SK-N-SH (cell line): ENCODE measurements around the gene TMEM145. TPM values are rescaled to one million over a fixed set of nuclear protein-coding genes. Genes with fewer than 3 reads are reported as not detected.

Experiments
- CTCF ChIA-PET: fragments of 300-600, 350-600 bp; formaldehyde crosslinking; extraction: SDS; loops from one replicate; lab custom pipeline; 2021; lab: Yijun Ruan, JAX
- POLR2A ChIA-PET: fragments of 350-600 bp; sonication (Branson Sonifier 250); formaldehyde crosslinking; extraction: SDS; loops from one replicate; lab custom pipeline; 2020; ENCODE audit warnings: antibody characterized with exemption, inconsistent platforms; lab: Yijun Ruan, JAX
- DNase-seq: peaks from one replicate; pipeline ENCODE4 v3.0.0; 2012
- H2AFZ ChIP-seq: fragments of 200-600 bp; sonication (generic); 2 replicates; pipeline ENCODE4 v1.8.1; 2016; ENCODE audit warnings: antibody characterized with exemption, mild to moderate bottlenecking, low read depth
- H3F3A ChIP-seq: fragments of 200-600 bp; sonication (generic); replicated peaks from 2 replicates; pipeline ENCODE3; 2016; ENCODE audit warnings: antibody characterized with exemption, mild to moderate bottlenecking; ENCODE audit not compliant: insufficient read depth
- H3K27ac ChIP-seq, 2 experiments: fragments of 200-500 bp in 1 of 2; fragments of 200-600 bp in 1 of 2; sonication (Bioruptor generic) in 1 of 2; sonication (generic), shearing (Covaris generic) in 1 of 2; 2 replicates each; pipeline versions ENCODE4 v1.5.1 to v1.6.1; 2014 to 2016; ENCODE audit warnings: low read depth in 2 of 2, inconsistent platforms in 1 of 2, low read length in 1 of 2, mild to moderate bottlenecking in 1 of 2, mixed read lengths in 1 of 2
- H3K27me3 ChIP-seq: fragments of 200-600 bp; sonication (generic), shearing (Covaris generic); 2 replicates; pipeline ENCODE4 v1.6.1; 2016; ENCODE audit warnings: mixed run types; ENCODE audit not compliant: insufficient read depth
- H3K36me3 ChIP-seq, 2 experiments: fragments of 200-500 bp in 1 of 2; fragments of 200-600 bp in 1 of 2; sonication (Bioruptor generic) in 1 of 2; sonication (generic) in 1 of 2; replicated peaks in 1 of 2; 2 replicates each; pipeline versions ENCODE3 to v1.5.1; 2014 to 2016; ENCODE audit warnings: low read length in 1 of 2, mild to moderate bottlenecking in 1 of 2; ENCODE audit not compliant: insufficient read depth in 2 of 2, control insufficient read depth in 1 of 2
- H3K4me1 ChIP-seq, 2 experiments: fragments of 200-500 bp in 1 of 2; fragments of 200-600 bp in 1 of 2; sonication (Bioruptor generic) in 1 of 2; sonication (generic), shearing (Covaris generic) in 1 of 2; 2 replicates each; pipeline versions ENCODE4 v1.5.1 to v1.6.1; 2014 to 2016; ENCODE audit warnings: low read depth in 1 of 2, low read length in 1 of 2, mixed run types in 1 of 2; ENCODE audit not compliant: insufficient read depth in 2 of 2, control insufficient read depth in 1 of 2
- H3K4me2 ChIP-seq: fragments of 200-600 bp; sonication (generic), shearing (Covaris generic); 2 replicates; pipeline ENCODE4 v1.6.1; 2017; ENCODE audit warnings: mixed run types
- H3K4me3 ChIP-seq, 2 experiments: fragments of 200-500 bp in 1 of 2; fragments of 200-600 bp in 1 of 2; sonication (Bioruptor generic) in 1 of 2; sonication (generic), shearing (Covaris generic) in 1 of 2; 2 replicates each; pipeline versions ENCODE4 v1.5.1 to v1.8.1; 2014 to 2016; ENCODE audit warnings: low read depth in 2 of 2, inconsistent platforms in 1 of 2, low read length in 1 of 2, mild to moderate bottlenecking in 1 of 2, mixed read lengths in 1 of 2, moderate library complexity in 1 of 2
- H3K79me2 ChIP-seq: fragments of 200-600 bp; sonication (generic); 2 replicates; pipeline ENCODE4 v1.8.1; 2017; ENCODE audit warnings: mild to moderate bottlenecking; ENCODE audit not compliant: insufficient read depth
- H3K9ac ChIP-seq: fragments of 200-600 bp; sonication (generic); 2 replicates; pipeline ENCODE4 v1.6.1; 2017; ENCODE audit warnings: mixed run types
- H3K9me2 ChIP-seq: fragments of 200-600 bp; sonication (generic); 2 replicates; pipeline ENCODE4 v1.6.1; 2017; ENCODE audit warnings: mixed run types
- H3K9me3 ChIP-seq: fragments of 200-600 bp; sonication (generic); 2 replicates; pipeline ENCODE4 v1.6.1; 2017; ENCODE audit warnings: mixed run types, mild to moderate bottlenecking, moderate library complexity
- H4K20me1 ChIP-seq: fragments of 200-600 bp; sonication (generic); 2 replicates; pipeline ENCODE4 v1.6.1; 2017; ENCODE audit warnings: mild to moderate bottlenecking, mixed run types; ENCODE audit not compliant: insufficient read depth
- CHD2 ChIP-seq: fragments of 150-350 bp; IDR thresholded peaks from 2 replicates; pipeline ENCODE4 v1.6.1; 2018; ENCODE audit warnings: low read length; ENCODE audit not compliant: partially characterized antibody
- EP300 ChIP-seq, 2 experiments: IDR thresholded peaks; 2 replicates each; pipeline versions ENCODE4 v1.4.0 to v1.6.1; 2012; ENCODE audit warnings: borderline replicate concordance in 1 of 2, low read depth in 1 of 2, low read length in 1 of 2
- FOSL2 ChIP-seq: IDR thresholded peaks from 2 replicates; pipeline ENCODE4 v1.4.0; 2012; ENCODE audit warnings: low read depth, mild to moderate bottlenecking, moderate library complexity, borderline replicate concordance
- GATA2 ChIP-seq: sonication (generic); formaldehyde crosslinking; IDR thresholded peaks from 2 replicates; pipeline ENCODE4 v1.5.0; 2020; ENCODE audit warnings: mild to moderate bottlenecking, missing genetic modification reagents
- MEF2A ChIP-seq: IDR thresholded peaks from 2 replicates; pipeline ENCODE4 v1.4.0; 2012; ENCODE audit warnings: low read depth, borderline replicate concordance
- MXI1 ChIP-seq: IDR thresholded peaks from 2 replicates; pipeline ENCODE4 v1.6.1; 2012; ENCODE audit warnings: mild to moderate bottlenecking, low read depth, low read length, improper control_type of control experiment
- NFIC ChIP-seq: IDR thresholded peaks from 2 replicates; pipeline ENCODE4 v1.4.0; 2012; ENCODE audit warnings: borderline replicate concordance
- NRF1 ChIP-seq: IDR thresholded peaks from 2 replicates; pipeline ENCODE4 v1.6.1; 2012; ENCODE audit warnings: low read depth, mild to moderate bottlenecking, low read length
- POLR2AphosphoS5 ChIP-seq: IDR thresholded peaks from 2 replicates; pipeline ENCODE4 v1.6.1; 2012; ENCODE audit warnings: low read depth, low read length
- RAD21 ChIP-seq: IDR thresholded peaks from 2 replicates; pipeline ENCODE4 v1.6.1; 2012; ENCODE audit warnings: mild to moderate bottlenecking, low read length
- RFX5 ChIP-seq: IDR thresholded peaks from 2 replicates; pipeline ENCODE4 v1.6.1; 2012; ENCODE audit warnings: mild to moderate bottlenecking, improper control_type of control experiment, low read length
- RXRA ChIP-seq: IDR thresholded peaks from 2 replicates; pipeline ENCODE4 v1.4.0; 2012; ENCODE audit warnings: low read depth, mild to moderate bottlenecking, borderline replicate concordance
- WGBS: methylation state at CpG from one replicate; pipeline ENCODE4 v1.1.6; 2017; ENCODE audit warnings: low lambda C conversion rate; 5-methylcytosine and 5-hydroxymethylcytosine counted together
- polyA plus RNA-seq, 3 experiments: library from polyadenylated mRNA; depleted of rRNA; stranded (reverse); fragments of >200 nt; gene quantifications; 2 replicates each; pipeline ENCODE4 v1.2.3, GENCODE V29; 2012
- TF ChIP-seq, protein P1 (sequence below): IDR thresholded peaks from 2 replicates; pipeline ENCODE4 v1.4.0; 2012; ENCODE audit warnings: low read depth, borderline replicate concordance
- TF ChIP-seq, protein P2 (sequence below): IDR thresholded peaks from 2 replicates; pipeline ENCODE4 v1.6.1; 2012; ENCODE audit warnings: mild to moderate bottlenecking, low read depth, low read length, moderate library complexity
- TF ChIP-seq, protein P3 (sequence below): IDR thresholded peaks from 2 replicates; pipeline ENCODE4; 2012
- TF ChIP-seq, protein P4 (sequence below): IDR thresholded peaks from 2 replicates; pipeline ENCODE4 v1.4.0; 2012; ENCODE audit warnings: low read depth, borderline replicate concordance

TMEM145 gene
- polyA plus RNA-seq, 1 of the 3 experiments (the other 2 are of a cell fraction): 2.0 TPM

DNA sequence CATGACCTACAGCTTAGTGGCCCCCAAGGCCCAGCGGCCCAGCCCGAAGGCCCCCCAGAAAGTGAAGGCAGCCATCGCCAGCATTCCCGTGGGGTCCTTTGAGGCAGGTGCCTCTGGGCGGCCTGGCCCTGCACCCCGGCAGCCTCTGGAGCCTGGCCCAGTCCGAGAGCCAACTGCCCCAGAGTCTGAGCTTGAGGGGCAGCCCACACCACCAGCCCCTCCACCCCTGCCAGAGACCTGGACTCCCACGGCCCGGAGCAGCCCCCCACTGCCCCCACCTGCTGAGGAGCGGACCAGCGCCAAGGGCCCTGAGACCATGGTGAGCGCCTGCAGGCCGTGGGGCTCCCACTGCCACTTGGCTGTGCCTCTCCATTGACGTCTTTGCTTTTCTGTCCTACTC, 20.1 kb upstream of the TMEM145 start:
- Histone ChIP-seq H3K4me1 (no peaks in the 10 kb centered on the region; a peak in 1 of 4 replicates), H3K9me3 (no peaks in the 10 kb centered on the region), H2AFZ (no peak overlapping the region), H3K27ac (no peak overlapping the region), H3K4me3 (no peak overlapping the region), H3K9ac (no peak overlapping the region), H3K27me3 (no peaks in the 10 kb centered on the region), H3K4me2 (no peak overlapping the region), H3K36me3 (peaks cover 34 to 76% of the 10 kb centered on the region in 2 experiments), H3K9me2 (no peaks in the 10 kb centered on the region), H3F3A (peaks cover 21% of the 10 kb centered on the region), H3K79me2 (peaks cover 3% of the 10 kb centered on the region; the same call in 1 of the 2 replicates), H4K20me1 (0 out of 2 replicates have a peak, but pooled peaks cover 5% of the 10 kb centered on the region)
- no peak for DNase-seq
- WGBS: 91% methylated on average over 13 of the region's 14 CpGs
- TF ChIP-seq CHD2 (no peak), NFIC (no peak), MXI1 (no peak), FOSL2 (no peak), POLR2AphosphoS5 (no peak), EP300 (IDR thresholded peaks at IDR 0.05; ENCODE audit: borderline replicate concordance in 1 of 2, low read depth in 1 of 2, low read length in 1 of 2) (no peak)
- TF ChIP-seq, protein P1, sequence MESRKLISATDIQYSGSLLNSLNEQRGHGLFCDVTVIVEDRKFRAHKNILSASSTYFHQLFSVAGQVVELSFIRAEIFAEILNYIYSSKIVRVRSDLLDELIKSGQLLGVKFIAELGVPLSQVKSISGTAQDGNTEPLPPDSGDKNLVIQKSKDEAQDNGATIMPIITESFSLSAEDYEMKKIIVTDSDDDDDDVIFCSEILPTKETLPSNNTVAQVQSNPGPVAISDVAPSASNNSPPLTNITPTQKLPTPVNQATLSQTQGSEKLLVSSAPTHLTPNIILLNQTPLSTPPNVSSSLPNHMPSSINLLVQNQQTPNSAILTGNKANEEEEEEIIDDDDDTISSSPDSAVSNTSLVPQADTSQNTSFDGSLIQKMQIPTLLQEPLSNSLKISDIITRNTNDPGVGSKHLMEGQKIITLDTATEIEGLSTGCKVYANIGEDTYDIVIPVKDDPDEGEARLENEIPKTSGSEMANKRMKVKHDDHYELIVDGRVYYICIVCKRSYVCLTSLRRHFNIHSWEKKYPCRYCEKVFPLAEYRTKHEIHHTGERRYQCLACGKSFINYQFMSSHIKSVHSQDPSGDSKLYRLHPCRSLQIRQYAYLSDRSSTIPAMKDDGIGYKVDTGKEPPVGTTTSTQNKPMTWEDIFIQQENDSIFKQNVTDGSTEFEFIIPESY: no peak
- ChIA-PET POLR2A (interaction anchor here (1.3 kb wide), 1 partner anchor 10 kb away, joined by 4 read pairs; the partner anchor contains the start of gene PAFAH1B3), CTCF (interaction anchor here (5.9 to 9.5 kb wide), 2 partner anchors 14 to 47 kb away, joined by 51 to 60 read pairs; no protein-coding TSS in a partner anchor)

DNA sequence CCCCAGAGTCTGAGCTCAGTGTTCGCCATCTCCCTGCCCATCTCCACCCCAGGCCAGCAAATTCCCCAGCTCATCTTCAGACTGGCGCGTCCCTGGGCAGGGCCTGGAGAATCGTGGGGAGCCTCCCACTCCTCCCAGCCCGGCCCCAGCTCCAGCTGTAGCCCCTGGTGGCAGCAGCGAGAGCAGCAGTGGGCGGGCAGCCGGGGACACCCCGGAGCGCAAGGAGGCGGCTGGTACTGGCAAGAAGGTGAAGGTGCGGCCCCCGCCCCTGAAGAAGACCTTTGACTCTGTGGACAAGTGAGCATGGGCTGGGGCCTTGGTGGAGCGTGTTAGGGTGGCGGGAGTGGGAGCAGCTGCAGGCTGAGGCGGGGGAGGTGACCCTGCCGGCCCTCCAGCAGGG, 19.6 kb upstream of the TMEM145 start:
- Histone ChIP-seq H3K4me2 (no peak overlapping the region), H3K27me3 (no peaks in the 10 kb centered on the region), H3K4me3 (no peak overlapping the region), H3K27ac (no peak overlapping the region), H3K9ac (no peak overlapping the region), H2AFZ (no peak overlapping the region), H3K79me2 (0 out of 2 replicates have a peak, but pooled peaks cover 3% of the 10 kb centered on the region), H3K9me2 (no peaks in the 10 kb centered on the region), H3K9me3 (no peaks in the 10 kb centered on the region), H4K20me1 (0 out of 2 replicates have a peak, but pooled peaks cover 5% of the 10 kb centered on the region), H3K36me3 (peaks cover 30 to 71% of the 10 kb centered on the region in 2 experiments), H3K4me1 (no peaks in the 10 kb centered on the region; a peak in 1 of 4 replicates), H3F3A (peaks cover 27% of the 10 kb centered on the region)
- DNase-seq: no peak
- CTCF ChIA-PET: interaction anchor here (5.9 to 9.5 kb wide), 2 partner anchors 15 to 47 kb away, joined by 51 to 60 read pairs; no protein-coding TSS in a partner anchor
- 90% methylated on average over 12 of the region's 17 CpGs for WGBS
- POLR2A ChIA-PET: interaction anchor here (1.3 kb wide), 1 partner anchor 9 kb away, joined by 4 read pairs; the partner anchor contains the start of gene PAFAH1B3
- TF ChIP-seq NFIC: no peak
- TF ChIP-seq, protein P1: no peak
- no peak for TF ChIP-seq RXRA
- no peak for TF ChIP-seq GATA2 (CRISPR knock-in tag)
- TF ChIP-seq, protein P2, sequence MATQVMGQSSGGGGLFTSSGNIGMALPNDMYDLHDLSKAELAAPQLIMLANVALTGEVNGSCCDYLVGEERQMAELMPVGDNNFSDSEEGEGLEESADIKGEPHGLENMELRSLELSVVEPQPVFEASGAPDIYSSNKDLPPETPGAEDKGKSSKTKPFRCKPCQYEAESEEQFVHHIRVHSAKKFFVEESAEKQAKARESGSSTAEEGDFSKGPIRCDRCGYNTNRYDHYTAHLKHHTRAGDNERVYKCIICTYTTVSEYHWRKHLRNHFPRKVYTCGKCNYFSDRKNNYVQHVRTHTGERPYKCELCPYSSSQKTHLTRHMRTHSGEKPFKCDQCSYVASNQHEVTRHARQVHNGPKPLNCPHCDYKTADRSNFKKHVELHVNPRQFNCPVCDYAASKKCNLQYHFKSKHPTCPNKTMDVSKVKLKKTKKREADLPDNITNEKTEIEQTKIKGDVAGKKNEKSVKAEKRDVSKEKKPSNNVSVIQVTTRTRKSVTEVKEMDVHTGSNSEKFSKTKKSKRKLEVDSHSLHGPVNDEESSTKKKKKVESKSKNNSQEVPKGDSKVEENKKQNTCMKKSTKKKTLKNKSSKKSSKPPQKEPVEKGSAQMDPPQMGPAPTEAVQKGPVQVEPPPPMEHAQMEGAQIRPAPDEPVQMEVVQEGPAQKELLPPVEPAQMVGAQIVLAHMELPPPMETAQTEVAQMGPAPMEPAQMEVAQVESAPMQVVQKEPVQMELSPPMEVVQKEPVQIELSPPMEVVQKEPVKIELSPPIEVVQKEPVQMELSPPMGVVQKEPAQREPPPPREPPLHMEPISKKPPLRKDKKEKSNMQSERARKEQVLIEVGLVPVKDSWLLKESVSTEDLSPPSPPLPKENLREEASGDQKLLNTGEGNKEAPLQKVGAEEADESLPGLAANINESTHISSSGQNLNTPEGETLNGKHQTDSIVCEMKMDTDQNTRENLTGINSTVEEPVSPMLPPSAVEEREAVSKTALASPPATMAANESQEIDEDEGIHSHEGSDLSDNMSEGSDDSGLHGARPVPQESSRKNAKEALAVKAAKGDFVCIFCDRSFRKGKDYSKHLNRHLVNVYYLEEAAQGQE: no peak
- TF ChIP-seq, protein P3, sequence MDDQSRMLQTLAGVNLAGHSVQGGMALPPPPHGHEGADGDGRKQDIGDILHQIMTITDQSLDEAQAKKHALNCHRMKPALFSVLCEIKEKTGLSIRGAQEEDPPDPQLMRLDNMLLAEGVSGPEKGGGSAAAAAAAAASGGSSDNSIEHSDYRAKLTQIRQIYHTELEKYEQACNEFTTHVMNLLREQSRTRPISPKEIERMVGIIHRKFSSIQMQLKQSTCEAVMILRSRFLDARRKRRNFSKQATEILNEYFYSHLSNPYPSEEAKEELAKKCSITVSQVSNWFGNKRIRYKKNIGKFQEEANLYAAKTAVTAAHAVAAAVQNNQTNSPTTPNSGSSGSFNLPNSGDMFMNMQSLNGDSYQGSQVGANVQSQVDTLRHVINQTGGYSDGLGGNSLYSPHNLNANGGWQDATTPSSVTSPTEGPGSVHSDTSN: no peak
- no peak for TF ChIP-seq RFX5
- no peak for TF ChIP-seq MEF2A
- no peak for TF ChIP-seq NRF1
- TF ChIP-seq RAD21: no peak
- TF ChIP-seq, protein P4, sequence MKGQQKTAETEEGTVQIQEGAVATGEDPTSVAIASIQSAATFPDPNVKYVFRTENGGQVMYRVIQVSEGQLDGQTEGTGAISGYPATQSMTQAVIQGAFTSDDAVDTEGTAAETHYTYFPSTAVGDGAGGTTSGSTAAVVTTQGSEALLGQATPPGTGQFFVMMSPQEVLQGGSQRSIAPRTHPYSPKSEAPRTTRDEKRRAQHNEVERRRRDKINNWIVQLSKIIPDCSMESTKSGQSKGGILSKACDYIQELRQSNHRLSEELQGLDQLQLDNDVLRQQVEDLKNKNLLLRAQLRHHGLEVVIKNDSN: no peak
- no peak for TF ChIP-seq POLR2AphosphoS5
